ENCODE data around the gene NCAM1.

NCAM1 gene

GRCh38 chr11:113134626-113135025, 173.4 kb downstream of the NCAM1 start:
- DNase-seq: no peak

DNA sequence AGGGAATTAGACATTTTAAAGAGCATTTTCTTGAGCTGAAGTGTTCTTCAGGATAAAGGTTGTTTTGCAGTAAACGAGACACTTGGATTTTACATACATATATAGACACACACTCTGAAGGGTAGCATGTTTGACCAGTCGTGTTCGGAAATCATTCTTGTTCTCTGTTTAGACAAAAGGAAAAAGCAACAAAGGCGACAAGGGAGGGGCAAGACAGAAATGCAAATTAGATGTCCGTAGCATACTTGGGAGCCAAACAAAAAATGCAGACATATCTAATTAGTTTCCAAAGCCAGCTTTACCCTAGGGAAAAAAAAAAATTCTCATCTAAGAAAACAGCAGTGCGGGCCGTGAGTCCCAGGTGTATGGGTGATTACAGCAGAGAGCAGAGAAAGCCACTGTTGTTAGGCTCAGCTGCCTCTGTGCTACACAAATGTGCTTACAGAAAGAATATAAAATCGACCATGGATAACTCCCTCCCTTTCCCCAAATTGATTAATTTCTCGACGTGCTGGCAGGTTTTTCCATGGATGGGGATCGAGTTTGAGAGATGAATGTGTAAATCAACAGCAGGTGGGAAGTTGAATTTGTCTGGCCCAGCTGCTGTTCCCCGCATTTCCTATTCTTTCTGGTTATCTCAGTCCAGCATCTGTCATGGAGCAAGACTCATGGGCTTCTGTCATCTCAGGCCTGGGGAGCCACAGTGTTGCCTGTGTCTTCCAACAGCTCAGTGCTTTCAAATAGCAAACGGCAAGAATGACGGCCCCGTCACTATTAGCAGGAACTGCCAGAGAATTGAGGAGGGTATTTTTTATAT, 176.7 kb downstream of the NCAM1 start:
- no peak for DNase-seq

- DNase-seq: no peak
Measured at GRCh38 chr11:113138731-113139130, 177.5 kb downstream of the NCAM1 start.

DNA sequence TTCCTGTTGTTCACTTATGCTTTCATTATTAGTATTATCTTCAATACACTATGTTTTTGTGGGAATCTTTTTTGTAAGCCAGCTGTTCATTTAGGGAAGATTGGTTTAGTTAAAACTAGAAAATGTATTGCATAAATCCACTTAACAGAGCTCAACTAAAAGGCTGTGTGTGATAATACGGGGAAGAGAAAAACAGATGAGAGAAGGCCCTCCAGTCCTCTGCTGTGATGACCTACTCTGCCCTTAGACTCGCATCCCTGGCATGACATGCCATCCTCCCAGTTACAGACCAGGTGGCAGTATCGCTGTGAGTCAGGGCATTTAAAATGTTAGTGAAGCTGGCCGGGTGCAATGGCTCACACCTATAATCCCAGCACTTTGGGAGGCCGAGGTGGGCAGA, 179.8 kb downstream of the NCAM1 start:
- DNase-seq: no peak

DNA sequence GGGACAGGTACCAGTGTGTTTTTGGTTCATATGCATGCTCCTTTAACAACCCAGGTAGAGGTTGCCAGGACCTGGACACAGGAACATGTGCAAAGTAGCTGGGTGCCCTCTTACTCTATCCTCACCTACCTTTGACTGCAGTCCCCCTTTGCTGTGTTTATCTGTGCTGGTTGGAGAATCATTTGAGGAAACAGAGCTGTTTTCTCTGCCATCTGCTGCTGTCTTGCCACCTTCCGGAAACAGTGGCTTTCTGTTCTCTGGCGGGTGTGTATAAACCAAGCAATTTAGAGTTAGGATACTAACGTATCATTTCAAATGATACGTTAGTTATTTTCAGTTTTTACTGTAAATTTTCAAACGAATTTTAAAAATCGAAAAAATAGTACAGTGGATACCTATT, 181.3 kb downstream of the NCAM1 start:
- DNase-seq: no peak

GRCh38 chr11:113147249-113147648, 186.0 kb downstream of the NCAM1 start:
- no peak for DNase-seq

DNA sequence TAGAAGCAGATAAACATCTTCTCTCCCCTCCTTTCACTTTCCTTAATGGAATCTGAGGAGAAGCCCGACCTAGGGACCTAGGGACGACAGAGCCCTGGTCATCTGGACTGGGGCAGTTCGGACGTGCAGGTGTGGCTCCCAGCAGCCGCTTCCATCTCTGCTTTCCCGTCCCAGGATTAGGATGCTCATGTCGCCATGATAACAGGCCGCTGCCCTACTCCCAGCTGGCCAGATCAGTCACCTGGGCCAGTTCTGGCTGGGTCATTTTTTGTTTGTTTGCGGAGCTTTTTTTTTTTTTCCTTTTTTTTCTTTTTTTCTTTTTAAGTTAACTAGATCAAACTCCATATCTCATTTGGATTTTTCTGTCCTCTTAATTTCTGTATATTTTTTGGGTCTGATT, 186.9 kb downstream of the NCAM1 start:
- no peak for DNase-seq

DNA sequence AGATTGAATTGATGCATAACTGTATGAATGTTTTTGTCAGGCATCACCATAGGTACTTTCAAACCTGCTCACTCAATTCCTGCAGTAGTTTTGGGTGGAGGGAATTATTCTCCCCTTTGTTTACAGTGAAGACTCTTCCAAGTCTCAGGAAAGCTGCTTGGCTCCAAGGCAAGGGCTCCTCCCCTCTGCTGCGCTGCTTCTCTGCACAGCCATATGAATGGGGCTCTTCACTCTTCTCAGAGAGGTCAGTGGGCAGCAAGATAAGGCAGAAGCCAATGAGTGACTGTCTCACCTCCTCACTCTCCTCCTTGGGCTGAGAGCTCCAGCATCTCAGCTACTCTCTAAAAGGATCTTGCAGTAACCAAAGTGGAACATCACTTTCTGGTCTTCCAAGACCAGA, 187.4 kb downstream of the NCAM1 start:
- DNase-seq: no peak

- no peak for DNase-seq
Measured at GRCh38 chr11:113151521-113151920, 190.3 kb downstream of the NCAM1 start.

DNA sequence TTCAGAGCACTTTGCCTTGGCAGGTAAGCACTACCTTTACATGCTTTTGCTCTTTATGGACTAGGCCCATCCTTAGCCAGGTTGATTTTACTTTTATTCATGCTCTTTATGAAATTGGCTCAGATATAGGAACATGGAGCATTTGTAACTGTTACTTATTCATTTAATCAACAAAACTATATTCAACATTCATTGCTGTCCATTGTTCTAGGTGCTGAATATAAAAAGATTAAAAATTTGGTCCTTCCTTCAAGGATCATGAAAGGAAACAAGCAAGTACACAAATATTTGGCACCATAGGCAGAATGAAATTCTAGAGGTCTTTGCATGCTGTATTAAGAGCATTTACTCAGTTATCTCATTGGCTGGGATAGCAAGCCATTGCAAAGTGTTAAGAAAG, 191.3 kb downstream of the NCAM1 start:
- DNase-seq: no peak

DNA sequence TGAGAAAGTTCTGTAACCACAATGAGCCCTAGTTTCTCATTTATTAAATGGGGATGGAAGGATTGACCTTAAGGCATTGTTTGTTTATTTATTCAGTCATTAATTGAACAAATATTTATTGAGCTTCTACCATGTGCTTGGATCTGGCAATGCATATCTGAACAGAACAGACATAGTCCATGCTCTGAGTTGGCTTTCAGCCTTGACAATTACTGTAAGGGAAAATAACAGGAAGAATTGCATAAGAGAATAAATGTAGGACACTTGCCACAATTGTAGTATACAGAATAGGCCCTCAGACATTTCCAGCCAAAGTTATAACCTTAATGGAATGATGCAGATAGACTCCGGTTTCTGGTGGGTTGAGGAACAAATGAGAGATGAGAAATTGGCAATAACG, 192.6 kb downstream of the NCAM1 start:
- DNase-seq: no peak

DNA sequence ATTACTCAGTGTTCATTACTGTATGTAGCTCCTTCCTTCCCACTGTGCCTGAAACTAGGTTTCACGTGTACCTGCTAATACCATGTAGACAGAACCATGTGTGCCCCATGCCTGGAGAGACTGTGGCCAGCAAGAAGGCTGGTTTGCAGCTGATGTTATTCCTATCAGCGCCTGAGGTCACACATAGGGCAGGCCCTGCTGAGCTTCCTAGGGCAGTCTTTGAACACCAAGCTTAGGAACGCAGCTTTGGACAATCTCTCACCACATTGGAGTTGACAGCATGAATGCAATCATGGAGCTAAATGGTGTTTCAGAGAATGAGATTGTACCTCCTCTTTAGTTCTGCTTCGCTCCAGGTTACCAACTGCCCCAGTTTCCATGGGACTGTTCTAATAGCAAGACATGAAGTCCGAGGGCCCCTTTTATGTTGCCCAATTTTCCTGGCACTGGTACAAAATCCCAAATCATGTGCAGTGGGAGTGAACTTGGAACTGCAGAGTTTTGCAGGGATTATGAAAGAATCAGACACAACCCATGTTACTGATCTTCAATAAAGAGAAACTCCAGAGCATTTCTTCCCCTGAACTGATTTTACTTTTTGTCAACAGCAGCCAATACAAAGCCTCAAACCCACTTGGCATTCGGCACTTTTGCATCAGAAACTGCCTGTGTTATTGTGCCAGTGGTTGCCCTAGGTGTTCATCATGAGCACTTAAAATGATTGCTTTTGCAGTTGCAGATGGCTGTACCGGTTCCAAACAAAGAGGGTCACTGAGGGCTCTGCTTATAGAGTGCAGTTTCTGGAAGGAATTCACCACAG, 199.0 kb downstream of the NCAM1 start:
- no peak for DNase-seq

DNA sequence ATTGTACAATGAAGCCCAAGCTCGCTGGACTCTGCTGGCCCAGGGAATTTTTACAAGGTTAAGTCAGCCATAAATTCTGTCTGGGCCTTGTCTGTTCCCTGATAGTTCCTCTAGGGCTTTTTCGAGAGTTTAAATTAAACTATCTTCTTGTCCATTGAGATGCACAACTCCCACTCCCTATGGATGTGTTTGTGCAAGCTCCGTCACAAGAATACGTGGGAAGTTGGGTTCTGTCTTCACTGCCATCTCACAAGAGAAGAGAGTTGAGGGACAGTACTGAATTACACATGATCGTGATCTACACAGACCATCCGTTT, 199.5 kb downstream of the NCAM1 start:
- DNase-seq: no peak

DNA sequence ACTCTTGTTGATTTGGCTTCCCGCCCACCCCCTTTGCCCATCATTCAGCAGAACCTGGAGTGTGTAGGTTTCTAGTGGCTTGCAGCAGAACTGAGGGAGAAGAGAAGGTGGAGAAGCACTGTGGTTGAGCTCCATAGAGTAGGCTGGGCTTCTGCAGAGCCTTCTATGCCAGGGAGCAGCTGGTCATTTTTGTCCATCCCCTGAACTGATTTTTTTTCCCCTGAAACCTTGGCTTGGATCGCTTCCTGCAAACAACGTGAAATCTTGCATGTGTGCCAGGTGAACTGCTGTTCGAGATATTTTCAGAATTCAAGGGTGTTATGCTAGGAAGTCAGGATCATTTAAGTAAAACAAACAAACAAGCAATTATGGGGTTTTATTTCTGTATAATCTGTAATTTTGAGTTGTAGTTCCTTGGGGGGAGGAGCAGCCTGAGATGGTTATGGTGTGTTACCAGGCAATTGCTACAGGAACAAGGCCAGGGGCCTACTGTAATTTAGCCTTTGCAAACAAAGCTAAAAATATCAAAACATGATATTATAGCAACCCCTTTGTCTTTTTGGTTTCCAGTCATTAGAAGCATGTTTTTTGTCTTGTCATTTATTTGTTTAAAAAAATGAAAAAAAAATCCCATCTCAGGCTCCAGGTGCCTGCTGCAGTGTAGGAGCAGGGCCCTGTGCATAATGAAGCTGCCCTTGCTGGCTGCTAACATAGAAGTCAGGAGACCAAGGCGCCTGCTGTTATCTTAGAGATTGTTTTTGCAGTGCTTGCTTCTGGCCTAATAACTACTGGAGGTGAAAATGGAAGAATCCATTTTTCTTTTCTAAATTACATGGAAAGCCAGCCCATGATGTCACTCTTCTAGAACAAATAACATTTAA, 200.7 kb downstream of the NCAM1 start:
- DNase-seq: no peak

- DNase-seq: no peak
Measured at GRCh38 chr11:113162592-113162962, 201.4 kb downstream of the NCAM1 start.

GRCh38 chr11:113163291-113164030, 202.2 kb downstream of the NCAM1 start:
- DNase-seq: no peak

GRCh38 chr11:113166280-113166679, 205.1 kb downstream of the NCAM1 start:
- DNase-seq: no peak

- DNase-seq: no peak
Measured at GRCh38 chr11:113167599-113167998, 206.4 kb downstream of the NCAM1 start.

GRCh38 chr11:113168354-113169342, 207.4 kb downstream of the NCAM1 start:
- DNase-seq: no peak

DNA sequence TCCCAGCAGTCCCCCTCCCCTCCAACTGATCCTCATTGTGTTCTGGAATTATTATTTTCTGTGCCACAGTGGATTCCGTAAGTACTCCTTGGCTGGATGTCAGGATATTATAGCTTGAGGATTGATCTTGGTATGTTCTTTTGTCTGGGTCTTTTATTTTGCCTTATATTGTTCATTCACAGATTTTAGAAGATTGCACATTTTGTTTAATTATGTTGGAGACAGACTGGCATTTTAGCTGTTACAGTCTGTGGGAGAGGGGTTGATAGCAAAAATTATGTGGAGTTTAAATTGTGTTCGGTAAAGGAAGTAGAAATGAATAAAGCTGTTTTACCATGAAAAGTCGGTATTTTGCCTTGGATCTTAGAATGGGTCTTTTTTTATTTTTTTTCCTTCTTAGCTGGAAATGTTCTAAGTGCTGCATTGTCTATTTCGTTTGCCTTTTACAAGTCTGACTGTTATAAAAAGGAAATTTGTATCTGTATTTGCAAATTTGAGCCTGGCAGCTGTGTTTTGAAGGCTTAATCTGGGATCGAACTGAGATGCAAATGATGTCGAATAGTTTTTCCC, 211.2 kb downstream of the NCAM1 start:
- DNase-seq: no peak

DNA sequence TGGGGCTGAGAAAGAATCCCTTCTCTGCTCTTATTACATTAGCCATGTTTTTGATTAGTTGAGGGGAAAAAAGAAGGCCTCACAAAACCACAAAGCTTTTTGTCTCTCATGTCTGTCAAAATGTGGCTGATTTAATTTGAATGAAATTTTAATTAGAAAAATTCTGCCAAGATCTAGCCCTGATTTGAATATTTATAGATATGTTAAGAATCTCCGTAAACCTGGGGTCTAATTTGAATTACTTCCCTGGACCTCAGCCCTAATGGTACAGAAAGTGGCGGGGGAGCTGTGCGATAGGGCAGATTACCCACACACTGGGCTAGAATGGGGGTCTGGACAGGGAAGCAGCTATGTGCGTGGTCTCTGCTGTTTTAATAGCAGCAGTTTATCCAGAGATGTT, 211.9 kb downstream of the NCAM1 start:
- no peak for DNase-seq

All from activated CD4-positive, alpha-beta T cell treated with anti-CD3 and anti-CD28 coated beads, Interleukin-10, Interleukin-2, amounts not matched to agents 100 ng/mL and 50 ng/mL, durations not matched to agents 16 hours and 8 hours (primary cell).